ENCODE results near the gene DCDC2C.

DNA sequence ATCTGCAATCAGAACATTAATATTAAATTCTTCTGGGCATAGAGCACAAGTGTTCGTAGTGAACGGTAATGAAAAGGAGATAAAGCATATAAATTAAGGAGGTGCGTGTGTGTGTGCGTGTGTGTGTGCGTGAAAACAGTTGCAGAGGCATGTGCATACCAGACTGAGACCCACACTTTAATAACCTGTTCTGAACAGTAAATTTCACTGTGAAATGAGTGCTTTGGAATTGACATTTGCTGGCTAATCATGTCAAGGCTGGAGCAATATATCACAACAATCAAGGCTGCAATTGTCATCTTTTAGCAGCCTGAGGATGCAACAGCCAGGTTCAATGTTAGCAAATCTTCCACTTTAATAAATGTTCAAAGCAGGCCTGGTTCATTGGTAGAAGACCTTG, 57.9 kb downstream of the DCDC2C start:
- TF ChIP-seq, protein P1, sequence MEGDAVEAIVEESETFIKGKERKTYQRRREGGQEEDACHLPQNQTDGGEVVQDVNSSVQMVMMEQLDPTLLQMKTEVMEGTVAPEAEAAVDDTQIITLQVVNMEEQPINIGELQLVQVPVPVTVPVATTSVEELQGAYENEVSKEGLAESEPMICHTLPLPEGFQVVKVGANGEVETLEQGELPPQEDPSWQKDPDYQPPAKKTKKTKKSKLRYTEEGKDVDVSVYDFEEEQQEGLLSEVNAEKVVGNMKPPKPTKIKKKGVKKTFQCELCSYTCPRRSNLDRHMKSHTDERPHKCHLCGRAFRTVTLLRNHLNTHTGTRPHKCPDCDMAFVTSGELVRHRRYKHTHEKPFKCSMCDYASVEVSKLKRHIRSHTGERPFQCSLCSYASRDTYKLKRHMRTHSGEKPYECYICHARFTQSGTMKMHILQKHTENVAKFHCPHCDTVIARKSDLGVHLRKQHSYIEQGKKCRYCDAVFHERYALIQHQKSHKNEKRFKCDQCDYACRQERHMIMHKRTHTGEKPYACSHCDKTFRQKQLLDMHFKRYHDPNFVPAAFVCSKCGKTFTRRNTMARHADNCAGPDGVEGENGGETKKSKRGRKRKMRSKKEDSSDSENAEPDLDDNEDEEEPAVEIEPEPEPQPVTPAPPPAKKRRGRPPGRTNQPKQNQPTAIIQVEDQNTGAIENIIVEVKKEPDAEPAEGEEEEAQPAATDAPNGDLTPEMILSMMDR (conservative IDR thresholded peaks at IDR 0.05; ENCODE audit: low read depth, low read length), result no peak
- TF ChIP-seq POLR2A (IDR thresholded peaks at IDR 0.05; ENCODE audit: low read depth, low read length), result no peak
- TF ChIP-seq FOS (IDR thresholded peaks at IDR 0.05; ENCODE audit: low read depth, low read length), result no peak
- TF ChIP-seq RAD21 (IDR thresholded peaks at IDR 0.05; ENCODE audit: low read length), result no peak
- no peak for TF ChIP-seq SMC3 (IDR thresholded peaks at IDR 0.05; ENCODE audit: low read depth, low read length)
- no peak for TF ChIP-seq CHD1 (IDR thresholded peaks at IDR 0.05; ENCODE audit: low read depth, low read length)
- TF ChIP-seq CEBPB (IDR thresholded peaks at IDR 0.05; ENCODE audit: low read depth, low read length), result no peak
